Measurements from ENCODE around the gene MVK. TPM values are rescaled to one million over a fixed set of nuclear protein-coding genes. Genes with fewer than 3 reads are reported as not detected.

The MVK gene
- total and polyA plus RNA-seq, 2 experiments from 2014 or later: 6.7 to 11.8 TPM

DNA sequence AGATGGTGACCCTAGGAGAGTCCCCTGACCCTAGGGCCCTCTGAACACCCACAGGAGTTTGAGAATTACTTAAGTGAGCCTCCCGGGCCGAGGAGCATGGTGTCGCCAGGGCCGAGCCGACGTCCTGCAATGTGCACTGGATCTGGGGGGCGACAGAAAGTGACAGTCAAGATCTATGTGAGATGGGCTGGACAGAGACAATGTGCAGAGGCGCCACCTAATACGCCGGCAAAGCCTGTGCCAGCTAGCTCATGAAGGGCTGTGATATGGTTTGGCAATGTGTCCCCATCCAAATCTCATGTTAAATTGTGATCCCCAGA is 11.9 kb upstream of the MVK start:
- no peaks in the 10 kb centered on the region for H3K79me2 ChIP-seq (ENCODE audit: insufficient read depth)
- in situ Hi-C loops (cut with MboI): no loop called here
- no peaks in the 10 kb centered on the region for H3K4me1 ChIP-seq (ENCODE audit: insufficient read depth)
- H3K4me2 ChIP-seq (ENCODE audit: unreplicated experiment): no peak overlapping the region
- H3K9me3 ChIP-seq (ENCODE audit: low read depth): no peaks in the 10 kb centered on the region
- no peaks in the 10 kb centered on the region for H3K36me3 ChIP-seq (ENCODE audit: low read depth)
- no peak for DNase-seq
- no peaks in the 10 kb centered on the region for H4K20me1 ChIP-seq (ENCODE audit: insufficient read depth)
- no peak overlapping the region for H3K4me3 ChIP-seq
- no peak overlapping the region for H3K27ac ChIP-seq
- 87 to 92% methylated on average over 10 of the region's 10 CpGs for WGBS, 2 experiments (ENCODE audit: low coverage in 1 of 2, low lambda C conversion rate in 2 of 2, missing lambda C conversion rate in 2 of 2)
- H3K9me2 ChIP-seq (ENCODE audit: insufficient read depth): no peaks in the 10 kb centered on the region
- no peaks in the 10 kb centered on the region for H3K27me3 ChIP-seq (replicated peaks; ENCODE audit: insufficient read depth)
- no peak overlapping the region for H2AFZ ChIP-seq
- TF ChIP-seq EZH2phosphoT487 (IDR thresholded peaks at IDR 0.05; ENCODE audit: insufficient read depth, low read depth) (no peak), EZH2 (IDR thresholded peaks at IDR 0.05; ENCODE audit: insufficient read depth, poor library complexity, severe bottlenecking) (no peak)
- no peaks in the 10 kb centered on the region for H3F3A ChIP-seq (ENCODE audit: insufficient read depth)
- H3K9ac ChIP-seq: no peak overlapping the region

DNA sequence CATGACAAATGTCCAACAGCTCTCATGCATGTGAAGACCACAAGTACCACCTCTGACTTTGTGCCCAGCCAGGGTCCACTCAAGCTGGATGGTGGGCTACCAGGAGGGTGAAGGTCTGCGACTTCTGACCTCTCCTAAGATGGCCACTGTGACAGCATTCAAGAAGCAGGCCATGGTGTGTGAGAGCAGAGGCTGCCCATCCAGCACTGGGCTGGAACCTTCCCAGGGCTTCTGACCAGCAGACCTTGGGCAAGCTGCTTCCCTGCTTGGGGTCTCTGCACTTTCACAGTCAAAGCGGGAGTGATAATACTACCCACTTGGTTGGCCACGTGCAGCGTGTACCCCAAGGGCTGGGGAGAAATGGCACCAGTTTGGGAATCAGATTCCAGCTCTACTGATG is 10.7 kb upstream of the MVK start:
- Histone ChIP-seq H3K4me3 (no peak overlapping the region), H3K4me1 (ENCODE audit: insufficient read depth) (no peaks in the 10 kb centered on the region), H3K27me3 (replicated peaks; ENCODE audit: insufficient read depth) (no peaks in the 10 kb centered on the region), H3K9me2 (ENCODE audit: insufficient read depth) (no peaks in the 10 kb centered on the region), H3K27ac (no peak overlapping the region), H2AFZ (no peak overlapping the region), H3K79me2 (ENCODE audit: insufficient read depth) (no peaks in the 10 kb centered on the region), H3K4me2 (ENCODE audit: unreplicated experiment) (no peak overlapping the region), H3K36me3 (ENCODE audit: low read depth) (no peaks in the 10 kb centered on the region), H3K9me3 (ENCODE audit: low read depth) (no peaks in the 10 kb centered on the region), H3F3A (ENCODE audit: insufficient read depth) (no peaks in the 10 kb centered on the region), H3K9ac (no peak overlapping the region), H4K20me1 (ENCODE audit: insufficient read depth) (no peaks in the 10 kb centered on the region)
- TF ChIP-seq EZH2phosphoT487 (IDR thresholded peaks at IDR 0.05; ENCODE audit: insufficient read depth, low read depth): no peak
- TF ChIP-seq EZH2 (IDR thresholded peaks at IDR 0.05; ENCODE audit: insufficient read depth, poor library complexity, severe bottlenecking): no peak
- WGBS, 2 experiments (ENCODE audit: low coverage in 1 of 2, low lambda C conversion rate in 2 of 2, missing lambda C conversion rate in 2 of 2): 85% methylated on average over 4 of the region's 4 CpGs
- in situ Hi-C loops (cut with MboI): no loop called here
- no peak for DNase-seq

DNA sequence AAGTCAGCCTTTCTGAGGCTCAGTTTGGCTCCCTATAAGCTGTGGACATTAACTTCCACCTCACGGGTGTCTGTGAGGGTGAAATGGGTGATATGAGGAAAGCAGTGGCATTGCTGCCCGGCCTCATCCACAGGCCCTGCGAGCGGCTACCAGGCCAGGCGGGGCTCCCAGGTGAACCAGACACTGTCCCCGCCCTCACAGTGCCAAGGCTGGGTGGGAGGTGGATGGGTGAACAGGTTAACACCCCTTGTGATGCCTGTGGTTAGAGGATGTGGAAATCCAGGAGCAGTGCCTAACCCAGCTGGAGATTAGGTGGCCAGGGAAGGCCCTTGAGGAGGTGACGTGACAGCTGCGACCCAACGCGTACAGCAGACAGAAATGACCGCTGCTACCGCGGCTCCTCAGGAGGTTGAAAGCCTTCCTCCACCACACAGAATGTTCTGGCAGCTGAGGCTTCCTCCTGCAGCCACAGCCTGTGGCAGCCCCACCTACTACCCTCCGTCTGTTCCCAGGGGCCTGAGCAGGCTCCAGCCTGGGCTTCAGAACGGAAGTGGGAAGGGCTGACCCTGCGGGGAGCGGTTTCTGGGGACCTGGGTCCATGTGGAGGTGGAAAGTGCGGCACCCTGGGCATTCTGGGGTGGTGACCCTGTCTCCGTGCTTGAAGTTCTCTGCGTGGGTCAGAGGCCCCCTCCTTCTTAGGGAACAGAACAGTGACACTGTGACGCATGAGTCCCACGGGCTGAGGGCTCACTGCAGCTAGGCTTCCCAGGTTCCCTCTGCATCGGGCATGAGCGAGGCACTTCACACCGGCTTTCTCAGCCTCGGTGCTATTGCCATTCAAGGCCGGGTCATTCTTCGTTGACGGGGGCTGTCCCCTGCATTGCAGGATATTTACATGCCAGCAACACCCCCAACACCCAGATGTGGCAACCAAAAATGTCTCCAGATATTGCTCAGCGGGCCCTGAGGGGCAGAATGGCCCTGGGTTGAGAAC is 10.0 kb upstream of the MVK start:
- no peak overlapping the region for H3K4me3 ChIP-seq
- no peaks in the 10 kb centered on the region for H3F3A ChIP-seq (ENCODE audit: insufficient read depth)
- in situ Hi-C loops (cut with MboI): no loop called here
- H2AFZ ChIP-seq: no peak overlapping the region
- H3K4me1 ChIP-seq (ENCODE audit: insufficient read depth): no peaks in the 10 kb centered on the region
- no peaks in the 10 kb centered on the region for H3K9me3 ChIP-seq (ENCODE audit: low read depth)
- H3K36me3 ChIP-seq (ENCODE audit: low read depth): no peaks in the 10 kb centered on the region
- 87 to 90% methylated on average over 30 of the region's 30 CpGs for WGBS, 2 experiments (ENCODE audit: low coverage in 1 of 2, low lambda C conversion rate in 2 of 2, missing lambda C conversion rate in 2 of 2)
- H4K20me1 ChIP-seq (ENCODE audit: insufficient read depth): no peaks in the 10 kb centered on the region
- TF ChIP-seq EZH2phosphoT487 (IDR thresholded peaks at IDR 0.05; ENCODE audit: insufficient read depth, low read depth) (no peak), EZH2 (IDR thresholded peaks at IDR 0.05; ENCODE audit: insufficient read depth, poor library complexity, severe bottlenecking) (no peak)
- H3K9ac ChIP-seq: no peak overlapping the region
- H3K9me2 ChIP-seq (ENCODE audit: insufficient read depth): no peaks in the 10 kb centered on the region
- H3K79me2 ChIP-seq (ENCODE audit: insufficient read depth): no peaks in the 10 kb centered on the region
- H3K4me2 ChIP-seq (ENCODE audit: unreplicated experiment): no peak overlapping the region
- DNase-seq: no peak
- H3K27ac ChIP-seq: no peak overlapping the region
- H3K27me3 ChIP-seq (replicated peaks; ENCODE audit: insufficient read depth): no peaks in the 10 kb centered on the region

DNA sequence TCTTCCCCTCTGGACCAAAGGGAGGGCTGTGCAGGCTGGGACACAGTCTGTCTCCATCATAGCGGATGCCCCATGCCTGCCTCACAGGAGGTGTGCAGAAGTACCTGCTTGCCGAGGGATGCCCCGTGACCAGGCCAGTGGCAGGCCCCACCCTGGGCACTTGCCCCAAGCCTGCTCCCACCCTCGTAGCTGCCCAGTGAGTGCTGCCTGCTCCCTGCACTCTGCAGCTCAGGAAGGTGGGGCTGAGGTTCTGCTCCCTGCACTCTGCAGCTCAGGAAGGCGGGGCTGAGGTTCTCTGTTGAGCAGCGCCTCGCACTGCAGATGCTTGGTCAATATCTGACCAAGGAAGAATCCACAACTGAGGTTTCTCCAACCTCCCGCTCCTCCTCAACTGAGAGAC is 7.2 kb upstream of the MVK start:
- Histone ChIP-seq H3K9ac (no peak overlapping the region), H4K20me1 (ENCODE audit: insufficient read depth) (no peaks in the 10 kb centered on the region), H3K9me3 (ENCODE audit: low read depth) (no peaks in the 10 kb centered on the region), H3K27me3 (replicated peaks; ENCODE audit: insufficient read depth) (no peaks in the 10 kb centered on the region), H3K79me2 (ENCODE audit: insufficient read depth) (no peaks in the 10 kb centered on the region), H3K36me3 (ENCODE audit: low read depth) (no peaks in the 10 kb centered on the region), H3K4me3 (no peak overlapping the region), H3K4me1 (ENCODE audit: insufficient read depth) (no peaks in the 10 kb centered on the region), H3K9me2 (ENCODE audit: insufficient read depth) (no peaks in the 10 kb centered on the region), H3K27ac (no peak overlapping the region), H3K4me2 (ENCODE audit: unreplicated experiment) (no peak overlapping the region), H2AFZ (no peak overlapping the region), H3F3A (ENCODE audit: insufficient read depth) (no peaks in the 10 kb centered on the region)
- 88 to 90% methylated on average over 7 to 8 of the region's 8 CpGs for WGBS, 2 experiments (ENCODE audit: low coverage in 1 of 2, low lambda C conversion rate in 2 of 2, missing lambda C conversion rate in 2 of 2)
- DNase-seq: no peak
- in situ Hi-C loops (cut with MboI): no loop called here
- TF ChIP-seq EZH2phosphoT487 (IDR thresholded peaks at IDR 0.05; ENCODE audit: insufficient read depth, low read depth) (no peak), EZH2 (IDR thresholded peaks at IDR 0.05; ENCODE audit: insufficient read depth, poor library complexity, severe bottlenecking) (no peak)

Data from GM23248 (cell line).